ENCODE results near the gene LSR.

GRCh38 chr19:35241417-35241816 lies 7.4 kb upstream of the LSR start:
- no peak for TF ChIP-seq CTCF (IDR thresholded peaks at IDR 0.05)
- TF ChIP-seq POLR2A (IDR thresholded peaks at IDR 0.05) = no peak
